ENCODE results near the gene C9orf50.

The C9orf50 gene, protein sequence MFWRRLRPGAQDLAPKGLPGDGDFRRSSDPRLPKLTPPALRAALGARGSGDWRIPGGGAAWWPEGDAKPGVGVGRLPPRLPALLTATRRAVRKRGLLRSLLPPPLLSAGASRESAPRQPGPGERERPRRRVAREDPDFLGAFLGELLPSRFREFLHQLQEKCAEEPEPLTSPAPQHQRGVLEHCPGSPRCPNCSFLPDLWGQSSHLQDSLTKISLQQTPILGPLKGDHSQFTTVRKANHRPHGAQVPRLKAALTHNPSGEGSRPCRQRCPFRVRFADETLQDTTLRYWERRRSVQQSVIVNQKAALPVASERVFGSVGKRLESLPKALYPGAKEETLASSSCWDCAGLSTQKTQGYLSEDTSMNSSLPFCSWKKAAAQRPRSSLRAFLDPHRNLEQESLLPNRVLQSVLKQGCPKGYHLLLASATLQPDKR

DNA sequence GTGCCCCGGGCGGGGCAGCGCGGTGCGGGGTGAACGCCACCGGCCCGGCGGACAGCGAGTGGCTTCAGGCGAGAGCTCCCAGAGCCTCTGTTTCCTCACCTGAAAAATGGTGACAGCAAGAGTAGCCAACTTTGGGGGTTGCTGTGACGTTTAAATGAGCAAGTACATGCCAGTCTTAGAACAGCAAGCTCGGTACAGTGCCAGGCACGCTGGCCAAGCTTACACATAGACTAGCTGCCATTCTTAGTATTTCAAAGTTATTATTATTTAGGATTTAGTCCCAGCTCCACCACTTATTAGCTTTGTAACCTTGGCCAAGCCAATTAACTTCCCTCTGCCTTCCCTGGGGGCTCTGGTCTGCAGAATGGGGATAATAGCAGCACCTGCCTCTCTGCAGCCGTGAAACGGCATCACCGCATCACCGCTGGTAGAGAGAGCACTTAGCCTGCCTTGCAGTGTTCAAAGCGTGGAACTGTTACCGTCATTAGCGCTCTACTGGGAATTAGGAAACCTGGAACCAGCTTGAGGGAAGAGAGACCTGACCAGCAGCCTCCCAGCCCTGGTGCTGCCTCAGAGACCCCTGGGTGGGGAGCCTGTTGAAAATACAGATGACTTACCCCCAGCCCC is at the start of gene C9orf50:
C9orf50 (minus strand) TSS at position 433 of the 627 bp plus-strand sequence. CDS start 527 bp downstream, outside the sequence.
- no peak for DNase-seq (ENCODE audit: low read depth)
- TF ChIP-seq, protein P1, sequence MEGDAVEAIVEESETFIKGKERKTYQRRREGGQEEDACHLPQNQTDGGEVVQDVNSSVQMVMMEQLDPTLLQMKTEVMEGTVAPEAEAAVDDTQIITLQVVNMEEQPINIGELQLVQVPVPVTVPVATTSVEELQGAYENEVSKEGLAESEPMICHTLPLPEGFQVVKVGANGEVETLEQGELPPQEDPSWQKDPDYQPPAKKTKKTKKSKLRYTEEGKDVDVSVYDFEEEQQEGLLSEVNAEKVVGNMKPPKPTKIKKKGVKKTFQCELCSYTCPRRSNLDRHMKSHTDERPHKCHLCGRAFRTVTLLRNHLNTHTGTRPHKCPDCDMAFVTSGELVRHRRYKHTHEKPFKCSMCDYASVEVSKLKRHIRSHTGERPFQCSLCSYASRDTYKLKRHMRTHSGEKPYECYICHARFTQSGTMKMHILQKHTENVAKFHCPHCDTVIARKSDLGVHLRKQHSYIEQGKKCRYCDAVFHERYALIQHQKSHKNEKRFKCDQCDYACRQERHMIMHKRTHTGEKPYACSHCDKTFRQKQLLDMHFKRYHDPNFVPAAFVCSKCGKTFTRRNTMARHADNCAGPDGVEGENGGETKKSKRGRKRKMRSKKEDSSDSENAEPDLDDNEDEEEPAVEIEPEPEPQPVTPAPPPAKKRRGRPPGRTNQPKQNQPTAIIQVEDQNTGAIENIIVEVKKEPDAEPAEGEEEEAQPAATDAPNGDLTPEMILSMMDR (IDR thresholded peaks at IDR 0.05; ENCODE audit: control insufficient read depth, extremely low read depth, insufficient read depth): no peak
- H3K4me3 ChIP-seq (ENCODE audit: low read depth, low read length): no peak within 1 kb of the TSS

DNA sequence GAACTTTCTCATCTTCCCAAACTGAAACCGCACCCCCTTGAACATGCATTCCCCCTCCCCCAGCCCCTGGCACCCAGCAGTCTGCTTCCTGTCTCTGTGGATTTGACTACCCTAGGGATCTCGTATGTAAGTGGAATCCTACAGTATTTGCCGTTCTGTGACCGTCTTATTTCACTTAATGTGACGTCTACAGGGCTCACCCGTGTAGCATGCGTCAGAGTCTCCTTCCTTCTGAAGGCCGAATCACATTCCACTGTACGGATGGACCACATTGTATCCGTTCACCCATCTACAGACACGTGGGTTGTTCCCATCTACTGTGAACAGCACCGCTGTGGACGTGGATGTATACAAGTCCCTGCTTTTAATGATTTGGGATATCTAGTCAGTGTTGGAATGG is 49.0 kb upstream of the C9orf50 start:
- TF ChIP-seq, protein P1 (IDR thresholded peaks at IDR 0.05; ENCODE audit: control insufficient read depth, extremely low read depth, insufficient read depth): no peak
- DNase-seq (ENCODE audit: low read depth): no peak
- no peak overlapping the region for H3K4me3 ChIP-seq (ENCODE audit: low read depth, low read length)

DNA sequence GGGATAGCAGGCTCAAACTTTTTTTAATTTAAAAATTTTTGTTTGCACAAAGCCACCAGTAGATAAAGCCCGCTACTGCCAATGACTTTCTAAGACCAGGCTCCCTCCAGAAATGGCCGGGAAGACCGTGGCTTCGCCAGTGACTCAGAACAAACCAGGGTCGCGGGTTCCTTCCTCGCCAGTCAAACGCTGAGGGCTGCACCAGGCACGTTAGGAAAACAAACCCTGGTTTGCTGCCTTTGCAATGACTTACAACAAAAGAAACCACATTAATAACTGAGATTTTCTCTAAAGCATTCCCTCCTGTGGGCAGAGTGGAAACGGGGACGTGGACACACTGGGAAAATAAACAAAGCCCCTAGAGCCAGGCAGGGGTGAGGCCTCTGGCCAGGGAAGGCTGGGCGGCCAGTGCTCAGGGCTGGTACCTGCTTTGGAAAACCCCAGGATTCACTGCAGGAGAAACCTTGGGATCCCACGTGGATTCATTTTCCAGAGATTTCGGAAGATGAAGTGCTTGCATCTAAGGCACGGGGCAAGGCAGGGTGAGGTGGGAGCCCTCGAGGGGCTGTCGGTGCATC is 48.3 kb upstream of the C9orf50 start:
- TF ChIP-seq, protein P1 (IDR thresholded peaks at IDR 0.05; ENCODE audit: control insufficient read depth, extremely low read depth, insufficient read depth): no peak
- no peak for DNase-seq (ENCODE audit: low read depth)
- H3K4me3 ChIP-seq (ENCODE audit: low read depth, low read length): no peak overlapping the region

DNA sequence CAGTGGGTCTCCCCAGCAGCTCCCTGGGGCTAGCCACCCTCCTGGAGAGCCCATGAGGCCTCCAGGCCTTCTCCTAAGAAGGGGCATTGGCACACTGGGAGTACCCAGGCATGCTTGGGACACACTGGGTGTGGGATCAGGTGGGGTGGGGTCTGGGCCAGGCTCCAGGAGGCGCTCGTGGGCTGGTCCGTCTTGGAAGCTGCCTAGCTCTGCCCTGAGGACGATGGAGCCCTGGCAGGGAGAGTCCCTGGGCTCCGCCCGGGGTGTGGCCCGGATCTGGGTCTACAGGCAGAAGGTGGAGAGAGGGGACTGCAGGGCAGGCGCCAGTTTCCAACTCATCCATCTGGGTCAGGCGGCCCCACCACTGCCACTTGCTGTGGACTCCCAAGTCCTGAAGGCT is 46.9 kb upstream of the C9orf50 start:
- no peak overlapping the region for H3K4me3 ChIP-seq (ENCODE audit: low read depth, low read length)
- no peak for DNase-seq (ENCODE audit: low read depth)
- TF ChIP-seq, protein P1 (IDR thresholded peaks at IDR 0.05; ENCODE audit: control insufficient read depth, extremely low read depth, insufficient read depth): no peak

DNA sequence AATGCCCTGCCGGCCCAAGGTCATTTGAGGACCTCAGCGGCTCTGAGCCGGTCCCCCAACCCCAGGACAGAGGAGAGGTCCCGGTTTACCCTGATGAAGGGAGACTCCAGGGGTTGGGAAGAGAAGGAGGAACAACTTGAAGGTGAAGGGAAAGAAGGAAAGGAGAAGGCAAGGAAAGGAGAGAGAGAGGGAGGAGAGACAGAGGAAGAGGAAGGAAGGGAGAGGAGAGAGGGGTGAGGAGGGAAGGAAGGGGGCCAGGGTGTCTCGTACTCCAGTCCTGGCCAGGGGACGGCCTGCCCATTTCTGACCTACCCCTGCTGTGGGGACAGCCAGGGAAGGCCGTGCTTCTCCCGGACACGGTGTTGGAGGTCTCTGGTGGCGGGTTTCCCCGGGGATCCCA is 46.5 kb upstream of the C9orf50 start:
- TF ChIP-seq, protein P1 (IDR thresholded peaks at IDR 0.05; ENCODE audit: control insufficient read depth, extremely low read depth, insufficient read depth): no peak
- no peak overlapping the region for H3K4me3 ChIP-seq (ENCODE audit: low read depth, low read length)
- no peak for DNase-seq (ENCODE audit: low read depth)

DNA sequence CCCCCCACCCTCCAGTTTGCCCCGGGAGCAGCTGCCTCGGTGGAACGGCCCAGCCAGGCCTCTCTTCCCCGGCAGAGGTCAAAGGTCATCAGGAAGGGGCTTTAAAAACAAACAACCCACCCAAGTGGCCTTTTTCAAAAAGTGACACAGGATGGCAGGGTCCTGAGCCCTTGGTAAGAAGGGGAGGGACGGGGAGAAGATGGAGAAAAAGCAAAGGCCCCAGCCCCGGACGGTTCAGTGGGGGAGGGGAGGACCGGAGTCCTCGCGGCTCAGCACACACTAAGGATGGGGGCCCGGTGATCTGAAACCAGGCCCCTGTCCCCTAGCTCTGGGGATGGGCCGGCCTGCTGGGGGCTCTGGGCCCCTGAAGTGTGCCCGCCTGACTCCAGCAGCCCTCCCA is 45.7 kb upstream of the C9orf50 start:
- DNase-seq (ENCODE audit: low read depth): no peak
- TF ChIP-seq, protein P1 (IDR thresholded peaks at IDR 0.05; ENCODE audit: control insufficient read depth, extremely low read depth, insufficient read depth): no peak
- no peak overlapping the region for H3K4me3 ChIP-seq (ENCODE audit: low read depth, low read length)
